GM21717 (cell line): Measurements from ENCODE around the gene DEPDC1B.
"Not testable (repeated sequence)": the region's sequence is repeated elsewhere in the genome, so short reads cannot be mapped to it uniquely, and the experiment has no call there.

Experiments used
- ATAC-seq: cut with Tn5 transposase; IDR thresholded peaks from one replicate; pipeline ENCODE4 v1.9.1; 2021; ENCODE audit warnings: mild to moderate bottlenecking, moderate library complexity; ENCODE audit not compliant: unreplicated experiment

The DEPDC1B gene

GRCh38 chr5:60700416-60700757 lies 421 bp upstream of the DEPDC1B start:
- peak; percentile 18 for ATAC-seq

GRCh38 chr5:60699288-60699608 lies 718 bp downstream of the DEPDC1B start:
- no peak for ATAC-seq

DNA sequence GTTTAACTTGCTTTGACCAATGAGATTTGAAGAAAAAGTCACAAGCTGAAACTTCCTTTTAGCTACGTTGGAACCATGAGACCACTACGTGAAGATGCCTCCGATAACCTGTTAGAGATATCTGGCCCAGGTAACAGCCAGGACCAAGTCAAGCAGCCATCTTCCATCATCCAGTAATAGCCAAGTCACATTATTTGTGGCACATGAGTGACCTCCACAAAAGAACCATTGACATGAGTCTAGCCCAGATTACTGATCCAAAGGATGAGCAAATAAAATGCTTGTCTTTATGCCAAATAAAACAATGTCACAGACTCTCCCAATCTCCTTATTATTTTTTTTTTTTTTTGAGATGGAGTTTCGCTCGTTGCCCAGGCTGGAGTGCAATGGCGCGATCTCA lies 1.6 kb downstream of the DEPDC1B start:
- ATAC-seq: no peak

GRCh38 chr5:60690326-60690725 lies 9.6 kb downstream of the DEPDC1B start:
- no peak for ATAC-seq

GRCh38 chr5:60688980-60689379 lies 11.0 kb downstream of the DEPDC1B start:
- no peak for ATAC-seq

DNA sequence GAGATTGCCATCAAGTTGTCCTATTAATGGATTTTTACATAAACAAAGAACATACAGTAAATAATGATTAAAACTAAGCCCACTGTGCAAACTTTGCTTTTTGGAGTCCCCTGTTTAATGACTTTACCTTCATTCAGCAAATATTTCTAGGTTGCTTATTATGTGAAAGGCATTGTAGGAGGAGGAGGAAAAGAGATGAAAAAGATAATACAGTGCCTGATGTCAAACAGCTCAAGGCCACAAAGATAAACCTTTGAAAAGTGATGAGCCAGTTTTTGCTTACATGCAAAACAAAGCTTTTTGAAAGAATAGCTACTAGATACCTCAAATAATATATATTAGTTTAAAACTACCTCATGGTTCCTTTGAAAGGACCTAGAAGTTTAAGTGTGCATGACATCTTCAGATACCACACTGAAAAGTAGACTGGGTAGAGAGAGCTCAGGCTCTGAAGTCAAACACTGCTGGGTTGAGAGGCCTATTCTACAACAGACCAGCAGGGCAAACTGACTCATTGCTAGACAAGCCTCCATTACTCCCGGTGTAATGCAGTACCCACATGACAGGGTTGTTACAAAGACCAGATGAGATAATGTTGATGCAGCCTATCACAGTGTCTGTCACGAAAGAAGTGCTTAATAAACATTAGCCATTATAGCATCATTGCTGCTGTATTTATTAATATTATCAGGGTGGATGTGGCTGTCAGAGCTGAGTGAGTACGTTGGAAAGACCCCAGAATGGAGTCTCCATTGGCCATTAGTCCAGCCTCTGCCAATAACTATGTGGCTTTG lies 11.8 kb downstream of the DEPDC1B start:
- ATAC-seq: peak; percentile 91

DNA sequence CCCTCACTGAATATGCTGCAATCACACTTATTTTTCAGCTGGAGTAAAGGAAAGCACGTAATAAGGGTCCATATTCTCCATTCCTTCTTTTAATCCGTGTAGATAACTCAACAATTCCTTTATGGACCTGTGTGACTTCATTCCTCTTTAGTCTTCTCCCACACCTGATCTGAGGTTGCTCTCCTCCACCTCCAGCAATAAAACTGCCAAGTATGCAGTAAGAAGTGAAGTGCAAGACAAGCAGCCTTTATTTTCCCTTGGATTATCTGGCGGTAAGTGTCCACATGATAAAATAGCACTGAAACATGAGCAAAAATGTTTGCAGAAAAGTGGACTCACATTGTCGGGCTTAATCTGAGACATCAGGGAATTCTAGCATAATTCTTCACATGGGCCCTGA lies 13.8 kb downstream of the DEPDC1B start:
- no peak for ATAC-seq

- ATAC-seq: no peak
Measured at GRCh38 chr5:60685700-60686099, 14.3 kb downstream of the DEPDC1B start.

DNA sequence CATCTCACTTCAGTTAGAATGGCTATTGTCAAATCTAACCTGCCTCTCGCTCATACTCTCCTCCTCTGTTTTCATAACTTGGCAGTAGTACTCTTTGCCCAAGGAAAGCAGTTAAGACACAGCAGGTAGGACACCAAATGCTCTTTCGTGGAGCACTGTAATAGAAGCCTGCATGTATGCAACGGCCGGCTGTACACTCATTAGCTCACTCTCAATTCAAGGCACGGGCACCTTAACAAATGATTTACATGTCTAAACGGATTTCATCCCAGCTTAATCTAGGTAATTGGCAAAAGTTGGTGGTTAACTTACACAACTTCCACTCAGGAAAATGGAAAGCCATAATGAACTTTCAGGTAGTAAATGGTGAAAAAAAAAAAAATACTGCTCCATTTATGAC lies 14.9 kb downstream of the DEPDC1B start:
- no peak for ATAC-seq

DNA sequence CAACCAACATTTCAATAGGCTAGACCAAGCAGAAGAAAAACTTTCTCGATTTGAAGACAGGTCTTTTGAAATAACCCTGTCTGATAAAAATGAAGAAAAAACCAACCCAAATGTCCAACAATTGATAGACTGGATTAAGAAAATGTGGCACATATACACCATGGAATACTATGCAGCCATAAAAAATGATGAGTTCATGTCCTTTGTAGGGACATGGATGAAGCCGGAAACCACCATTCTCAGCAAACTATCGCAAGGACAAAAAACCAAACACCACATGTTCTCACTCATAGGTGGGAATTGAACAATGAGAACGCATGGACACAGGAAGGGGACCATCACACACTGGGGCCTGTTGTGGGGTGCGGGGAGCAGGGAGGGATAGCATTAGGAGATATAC lies 18.0 kb downstream of the DEPDC1B start:
- ATAC-seq: not testable (repeated sequence)

DNA sequence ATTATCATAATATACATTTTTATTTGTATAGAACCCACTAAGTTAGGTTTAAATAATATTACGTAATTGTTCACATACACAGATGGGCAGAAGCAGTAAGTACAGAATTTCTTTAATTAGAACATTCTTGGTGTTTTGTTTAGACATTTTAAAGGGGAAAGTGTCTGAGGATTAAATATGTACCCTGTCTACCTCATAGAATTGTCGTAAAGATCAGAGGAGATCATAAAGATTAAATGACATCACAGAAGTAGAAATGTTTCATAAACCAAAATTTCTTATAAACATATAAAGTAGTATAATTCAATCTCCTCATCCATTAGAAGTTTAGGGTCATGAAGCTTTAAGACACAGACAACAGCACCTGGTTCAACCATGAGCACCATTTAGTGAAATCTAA lies 20.1 kb downstream of the DEPDC1B start:
- no peak for ATAC-seq

DNA sequence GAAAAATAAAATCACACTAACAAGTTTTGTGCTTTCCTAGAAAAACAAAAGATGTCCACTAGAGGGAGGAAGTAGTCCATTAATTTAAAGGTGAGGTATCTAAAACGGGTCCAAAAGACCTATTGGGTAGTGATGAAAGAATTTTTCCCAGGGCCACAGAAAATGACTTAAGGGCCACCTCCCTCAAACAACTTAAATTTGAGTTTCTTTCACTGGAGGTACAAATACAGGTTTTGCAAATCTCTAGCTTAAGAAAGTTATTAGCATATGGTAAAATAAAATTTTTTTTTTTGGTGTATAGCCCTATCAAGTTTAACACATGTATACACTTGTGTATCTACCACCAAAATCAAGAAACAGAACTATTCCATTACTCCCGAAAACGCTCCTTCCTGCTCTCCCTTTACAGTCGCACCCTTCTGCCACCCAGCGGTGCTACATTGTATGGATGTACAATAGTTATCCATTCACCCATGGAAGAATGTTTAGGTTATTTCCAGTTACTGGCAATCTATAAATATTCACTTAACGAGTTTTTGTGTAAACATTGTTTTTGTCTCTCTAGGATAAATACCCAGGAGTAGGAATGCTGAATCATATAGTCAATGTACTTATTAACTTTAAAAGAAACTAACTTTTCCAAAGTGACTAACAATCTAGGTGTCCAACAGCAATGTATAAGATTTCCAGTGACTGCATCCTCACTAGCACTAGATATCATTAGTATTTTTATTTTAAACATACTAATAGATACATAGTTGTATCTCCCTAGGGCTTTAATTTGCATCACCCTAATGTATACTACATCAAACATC lies 21.9 kb downstream of the DEPDC1B start:
- ATAC-seq: no peak

GRCh38 chr5:60675286-60675685 lies 24.7 kb downstream of the DEPDC1B start:
- no peak for ATAC-seq

GRCh38 chr5:60674251-60675069 lies 25.5 kb downstream of the DEPDC1B start:
- ATAC-seq: no peak

DNA sequence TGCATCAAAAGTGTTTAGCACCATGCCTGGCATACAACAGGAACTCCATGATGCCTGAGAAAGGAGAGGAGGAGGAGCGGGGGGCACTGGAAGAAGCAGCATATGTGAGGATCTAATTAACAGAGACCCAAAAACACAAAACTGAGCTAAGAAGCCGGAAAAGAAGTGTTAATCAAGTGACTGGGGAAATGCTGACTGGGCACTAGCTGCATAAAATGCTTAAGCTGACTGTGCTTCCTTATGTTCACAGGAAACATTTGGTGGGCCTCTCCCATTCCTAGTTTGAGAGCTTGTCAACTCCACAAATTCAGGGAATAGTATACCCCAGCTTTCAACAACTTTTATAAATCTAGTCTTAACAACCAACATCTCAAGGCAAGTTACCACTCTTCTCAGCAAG lies 26.6 kb downstream of the DEPDC1B start:
- ATAC-seq: no peak

DNA sequence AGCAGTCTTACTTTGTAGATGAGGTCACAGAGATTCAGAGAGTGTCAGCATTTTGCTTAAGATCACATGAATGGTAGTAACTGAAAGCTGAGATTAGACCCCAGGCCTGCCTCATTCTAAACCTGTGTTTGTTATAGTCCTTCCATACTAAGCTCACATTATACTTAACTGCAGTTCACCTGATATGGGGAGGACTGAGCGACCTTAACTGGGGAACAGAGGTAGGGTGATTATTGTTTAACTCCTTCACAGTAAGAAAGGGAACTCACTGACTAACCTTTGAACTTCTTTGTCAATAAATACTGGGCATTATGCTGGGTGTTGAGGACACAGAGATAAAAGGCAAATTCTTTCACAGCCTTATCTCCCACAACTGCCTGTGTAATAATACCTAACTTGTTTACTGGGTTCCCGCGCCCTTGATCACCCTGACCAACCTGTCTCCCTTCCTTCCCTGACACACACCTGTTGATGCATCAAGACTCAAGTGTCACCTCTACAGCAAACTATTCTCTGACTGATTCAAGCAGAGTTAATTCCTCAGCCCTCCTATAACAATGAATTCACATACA lies 27.2 kb downstream of the DEPDC1B start:
- no peak for ATAC-seq

DNA sequence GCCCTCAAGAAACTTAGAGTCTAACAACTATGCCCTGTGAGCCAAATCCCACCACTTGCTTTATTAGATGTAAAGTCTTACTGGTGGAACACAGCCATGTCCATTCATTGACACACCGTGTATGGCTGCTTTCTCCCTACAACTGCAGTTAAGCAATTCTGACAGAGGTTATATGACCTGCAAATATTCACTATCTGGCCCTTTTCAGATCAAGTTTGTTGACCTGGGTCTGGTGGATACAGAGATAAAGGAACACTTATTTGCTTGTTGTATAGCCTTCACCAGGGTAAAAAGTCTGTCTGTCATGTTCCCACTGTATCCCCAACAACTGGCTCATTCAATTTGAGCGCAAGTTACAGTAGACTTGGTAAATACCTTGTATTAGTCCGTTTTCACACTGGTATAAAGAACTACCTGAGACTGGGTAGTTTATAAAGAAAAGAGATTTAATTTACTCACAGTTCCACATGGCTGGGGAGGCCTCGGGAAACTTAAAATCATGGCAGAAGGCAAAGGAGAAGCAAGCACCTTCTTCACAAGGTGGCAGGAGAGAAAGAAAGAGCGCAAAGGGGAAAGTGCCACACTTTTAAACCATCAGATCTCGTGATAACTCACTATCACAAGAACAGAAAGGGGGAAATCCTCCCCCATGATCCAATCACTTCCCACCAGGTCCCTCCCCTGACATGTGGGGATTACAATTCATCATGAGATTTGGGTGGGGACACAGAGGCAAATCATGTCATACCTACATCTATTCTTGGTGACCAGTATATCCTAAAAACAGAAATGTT lies 27.9 kb downstream of the DEPDC1B start:
- no peak for ATAC-seq

DNA sequence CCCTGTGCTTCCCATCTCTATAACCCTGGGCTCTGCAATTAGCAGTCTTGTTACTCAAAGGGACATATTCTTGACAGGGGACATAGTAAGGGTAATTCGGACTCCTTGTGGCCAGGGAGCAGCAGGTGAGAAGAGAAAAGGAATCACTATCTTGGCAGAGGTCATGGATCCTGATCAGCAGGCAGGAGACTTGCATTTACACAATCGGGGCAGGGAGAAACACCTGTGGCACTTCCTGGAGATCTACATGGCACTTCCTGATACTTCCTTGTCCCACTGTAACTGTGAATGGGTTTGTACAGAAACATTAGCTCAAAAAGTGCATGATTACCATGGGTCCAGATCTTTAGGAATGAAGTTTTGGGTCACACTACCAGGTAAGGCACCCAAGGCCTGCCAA lies 29.2 kb downstream of the DEPDC1B start:
- ATAC-seq: no peak

GRCh38 chr5:60668686-60669304 lies 31.2 kb downstream of the DEPDC1B start:
- ATAC-seq: no peak
